Measurements from ENCODE around the gene DAPK2. TPM values are rescaled to one million over a fixed set of nuclear protein-coding genes. Genes with fewer than 3 reads are reported as not detected.

The DAPK2 gene
- total RNA-seq, 4 donors from 2014 or later, result 12.0 to 49.8 (median 25.6) TPM

- DNase-seq (ENCODE audit: low spot score), result no peak
- TF ChIP-seq CTCF (IDR thresholded peaks at IDR 0.05), result no peak
- ATAC-seq (ENCODE audit: low FRiP score), result no peak
Observed at GRCh38 chr15:63915873-63916771, 130.2 kb downstream of the DAPK2 start.

GRCh38 chr15:63915209-63915872, 130.9 kb downstream of the DAPK2 start:
- ATAC-seq (ENCODE audit: low FRiP score), result no peak
- DNase-seq (ENCODE audit: low spot score), result no peak
- no peak for TF ChIP-seq CTCF (IDR thresholded peaks at IDR 0.05)

GRCh38 chr15:63913786-63914315, 132.4 kb downstream of the DAPK2 start:
- no peak for TF ChIP-seq CTCF (IDR thresholded peaks at IDR 0.05)

GRCh38 chr15:63913336-63913735, 132.9 kb downstream of the DAPK2 start:
- no peak for TF ChIP-seq CTCF (IDR thresholded peaks at IDR 0.05)
- DNase-seq (ENCODE audit: low spot score) (no peak), ATAC-seq (ENCODE audit: low FRiP score) (no peak)

More at GRCh38 chr15:63913786-63914315, 132.4 kb downstream of the DAPK2 start:
- ATAC-seq (ENCODE audit: low FRiP score), result no peak
- no peak for DNase-seq (ENCODE audit: low spot score)

- TF ChIP-seq CTCF (IDR thresholded peaks at IDR 0.05), result no peak
- ATAC-seq (ENCODE audit: low FRiP score) (no peak), DNase-seq (ENCODE audit: low spot score) (no peak)
Observed at GRCh38 chr15:63912061-63912615, 134.1 kb downstream of the DAPK2 start.

GRCh38 chr15:63911160-63911559, 135.1 kb downstream of the DAPK2 start:
- ATAC-seq (ENCODE audit: low FRiP score) (no peak), DNase-seq (ENCODE audit: low spot score) (no peak)
- TF ChIP-seq CTCF (IDR thresholded peaks at IDR 0.05), result no peak
